Measurements from ENCODE around the gene UBE2S.
A peak's percentile ranks its signal among the peaks of the same experiment; 100 is the strongest.
"Not testable (repeated sequence)": the region's sequence is repeated elsewhere in the genome, so short reads cannot be mapped to it uniquely, and the experiment has no call there.

Gene UBE2S

GRCh38 chr19:55407550-55407799, at the start of gene UBE2S:
Gene UBE2S, minus strand, starts transcription at chr19:55407788. Its CDS starts 199 bp downstream, at chr19:55407589.
- DNase-seq (ENCODE audit: low spot score), result not testable (repeated sequence)

DNA sequence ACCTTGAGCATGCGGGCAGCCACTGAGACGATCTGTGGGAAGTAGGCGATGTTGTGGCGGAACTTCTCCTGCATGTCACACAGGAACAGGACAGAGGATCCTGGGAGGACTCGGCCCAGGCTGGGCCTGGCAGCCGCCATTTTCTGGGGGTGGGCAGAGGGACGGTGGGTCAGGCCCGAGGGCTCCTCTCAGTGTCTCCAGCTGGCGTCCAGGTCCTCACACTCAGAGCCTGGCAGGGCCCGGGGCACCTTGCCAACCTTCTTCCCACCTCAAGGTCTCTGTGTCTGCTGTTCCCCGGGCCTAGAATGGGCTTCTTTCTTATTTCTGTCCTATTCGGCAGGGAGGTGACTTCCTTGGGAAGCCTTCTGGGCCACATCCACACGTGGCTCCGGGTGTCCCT, 48.8 kb upstream of the UBE2S start:
- no peak for DNase-seq (ENCODE audit: low spot score)

- no peak for DNase-seq (ENCODE audit: low spot score)
Observed at GRCh38 chr19:55455576-55456235, 48.1 kb upstream of the UBE2S start.

- DNase-seq (ENCODE audit: low spot score), result no peak
Observed at GRCh38 chr19:55454787-55455243, 47.2 kb upstream of the UBE2S start.

DNA sequence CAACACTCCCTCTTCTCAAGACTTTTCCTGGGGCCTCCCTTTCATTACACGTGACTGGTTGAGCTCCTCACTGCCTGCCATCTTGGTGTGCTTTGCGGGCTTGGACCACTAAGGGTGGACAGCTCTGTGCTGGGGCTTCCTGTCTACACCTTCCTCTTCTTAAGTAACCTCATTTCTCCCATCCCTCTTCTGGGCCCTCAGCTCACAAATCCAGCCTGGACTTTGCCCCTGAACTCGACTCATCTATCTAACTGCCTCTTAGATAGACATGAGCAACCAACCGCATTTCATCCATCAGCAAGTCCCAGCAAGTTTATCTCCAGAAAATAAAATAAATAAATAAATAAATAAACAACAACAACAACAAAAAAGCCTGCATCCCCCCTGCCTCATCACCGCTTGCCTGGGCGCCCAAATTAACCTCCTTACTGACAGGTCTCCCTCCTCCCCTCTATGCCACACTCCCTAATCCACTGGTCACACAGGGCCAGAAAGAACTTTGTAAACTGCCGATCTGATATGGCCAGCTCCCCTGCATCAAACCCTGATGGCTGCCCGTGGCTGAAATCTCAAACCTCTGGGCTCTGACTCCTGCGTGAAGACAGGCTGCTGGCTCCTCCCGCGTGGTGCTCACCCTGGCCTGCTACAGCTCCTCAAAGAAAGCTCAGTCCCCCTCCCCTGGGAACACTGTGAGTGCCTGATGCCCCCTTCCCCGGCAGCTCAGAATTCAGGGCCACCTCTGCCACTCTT, 46.1 kb upstream of the UBE2S start:
- no peak for DNase-seq (ENCODE audit: low spot score)

DNA sequence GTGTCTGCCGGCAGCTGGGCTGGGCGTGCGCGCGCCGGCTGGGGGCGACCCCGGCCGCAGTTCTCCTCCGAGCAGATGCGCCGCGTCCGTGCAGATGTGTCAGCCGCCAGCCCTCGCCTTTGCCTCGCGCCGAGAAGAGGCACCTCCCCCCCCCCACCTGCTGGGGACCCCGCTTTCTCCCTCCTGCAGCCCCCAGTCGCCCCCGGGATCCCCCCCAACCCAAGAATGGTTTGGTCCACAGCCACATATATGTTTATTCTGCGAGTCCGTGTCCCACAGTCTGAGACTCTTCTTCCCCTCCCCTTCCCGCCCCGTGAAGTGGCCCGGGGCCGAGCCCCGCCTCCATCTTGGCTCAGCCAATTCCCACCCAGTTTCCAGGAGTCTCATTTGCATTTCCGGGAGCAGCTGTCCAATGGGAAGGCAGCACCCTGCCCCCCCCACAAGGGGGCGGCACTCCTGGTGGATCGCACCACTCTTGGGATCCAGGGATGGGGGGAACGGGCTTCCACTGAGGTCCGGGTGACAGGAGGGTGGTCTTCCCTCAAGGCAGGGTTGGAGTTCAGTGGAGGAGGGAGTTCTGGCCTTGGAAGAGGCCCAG, 45.3 kb upstream of the UBE2S start:
- DNase-seq (ENCODE audit: low spot score), result no peak

GRCh38 chr19:55451965-55452748, 44.6 kb upstream of the UBE2S start:
- DNase-seq (ENCODE audit: low spot score), result no peak

DNA sequence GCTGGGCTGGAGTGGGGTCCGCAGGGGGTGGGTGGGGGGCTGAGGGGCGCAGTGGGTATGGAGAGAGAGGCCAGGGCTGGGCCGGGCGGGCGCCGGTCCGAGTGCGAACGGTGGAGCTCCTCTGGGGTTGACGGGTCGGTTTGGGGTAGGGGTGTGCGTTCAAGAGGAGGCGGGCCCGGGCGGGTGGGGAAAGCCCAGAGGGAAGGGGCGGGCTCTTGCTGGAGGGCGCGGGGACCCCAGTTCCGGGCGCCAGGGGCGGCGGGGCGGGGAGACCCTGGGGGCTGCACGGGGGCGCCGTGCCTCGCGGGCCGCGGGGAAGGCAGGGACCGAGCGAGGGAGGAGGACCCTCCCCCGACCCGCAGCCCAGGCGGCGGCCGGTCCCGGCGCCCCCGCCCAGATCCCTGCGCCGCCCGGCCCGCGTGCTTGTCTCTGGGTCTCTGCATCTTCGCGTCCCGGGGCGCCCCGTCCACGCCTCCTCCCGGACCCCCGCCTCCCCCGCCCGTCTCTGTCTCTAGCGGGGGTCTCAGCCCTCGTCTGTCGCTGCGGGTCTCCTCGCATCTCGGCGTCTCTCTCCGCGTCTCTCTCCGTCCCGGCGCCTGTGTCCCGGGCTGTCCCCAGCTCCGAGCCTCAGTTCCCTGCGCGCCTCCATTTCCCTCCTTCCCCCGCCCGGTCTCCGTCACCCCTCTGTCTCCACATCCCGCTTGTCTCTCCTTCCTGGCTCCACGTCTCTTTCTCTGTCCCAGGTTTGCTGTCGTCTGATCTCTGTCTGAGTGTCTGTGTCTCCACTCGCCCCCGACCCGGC, 43.8 kb upstream of the UBE2S start:
- no peak for DNase-seq (ENCODE audit: low spot score)

GRCh38 chr19:55449469-55449868, 41.9 kb upstream of the UBE2S start:
- DNase-seq (ENCODE audit: low spot score), result no peak

DNA sequence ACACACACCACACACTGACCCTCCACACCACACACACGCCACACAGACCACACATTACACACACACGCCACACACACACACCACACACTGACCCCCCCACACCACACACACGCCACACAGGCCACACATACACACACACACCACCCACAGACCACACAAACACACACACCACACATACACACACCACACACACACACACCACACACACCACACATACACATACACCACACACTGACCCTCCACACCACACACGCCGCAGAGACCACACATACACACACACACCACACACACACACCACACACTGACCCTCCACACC, 40.5 kb upstream of the UBE2S start:
- DNase-seq (ENCODE audit: low spot score), result not testable (repeated sequence)

GRCh38 chr19:55447421-55448174, 40.0 kb upstream of the UBE2S start:
- peak; percentile 25 for DNase-seq (ENCODE audit: low spot score)

- no peak for DNase-seq (ENCODE audit: low spot score)
Observed at GRCh38 chr19:55446060-55446459, 38.5 kb upstream of the UBE2S start.

GRCh38 chr19:55444646-55445045, 37.1 kb upstream of the UBE2S start:
- no peak for DNase-seq (ENCODE audit: low spot score)

GRCh38 chr19:55443824-55444480, 36.4 kb upstream of the UBE2S start:
- DNase-seq (ENCODE audit: low spot score), result no peak

DNA sequence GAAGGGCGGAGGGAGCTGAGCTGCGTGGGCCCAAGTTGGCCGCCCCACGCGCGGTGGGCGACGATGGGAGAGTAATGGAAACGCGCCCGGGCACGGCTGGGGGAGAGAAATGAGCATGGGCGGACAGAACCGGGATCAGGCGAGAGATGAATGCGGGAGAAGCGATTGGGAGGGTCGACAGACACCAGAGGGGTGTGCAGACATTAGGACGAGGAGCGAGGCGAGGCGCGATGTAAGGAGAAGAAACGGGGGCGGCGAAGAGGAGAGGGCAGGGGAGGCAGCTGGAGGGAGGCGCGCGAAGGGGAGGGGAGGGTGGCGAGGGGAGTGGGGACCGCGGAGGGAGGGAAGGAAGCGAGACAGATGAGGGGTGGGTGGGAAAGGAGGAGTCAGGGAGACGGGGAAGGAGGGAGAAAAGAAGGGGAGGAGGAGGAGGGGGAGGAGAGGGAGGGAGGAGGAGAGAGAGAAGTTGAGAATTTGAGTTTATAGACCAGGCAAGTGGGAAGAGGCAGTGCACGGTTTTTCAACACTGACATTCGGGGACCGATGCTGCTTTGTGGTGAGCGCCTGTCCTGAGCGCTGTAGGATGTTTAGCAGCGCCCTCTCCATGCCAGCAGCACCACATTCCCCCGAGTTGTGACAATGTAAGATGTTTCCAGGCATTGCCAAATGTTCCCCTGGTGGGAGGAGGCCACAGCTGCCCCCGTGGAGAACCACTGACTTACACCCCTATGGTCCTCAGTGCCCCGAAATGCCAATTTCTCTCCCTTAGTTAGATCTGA, 35.6 kb upstream of the UBE2S start, which contains the start of gene SHISA7:
Gene SHISA7 (minus strand): TSS at position 256 of the 779 bp plus-strand sequence. CDS start 437 bp downstream, outside the sequence.
- no peak for DNase-seq (ENCODE audit: low spot score)

GRCh38 chr19:55442372-55442961, 34.9 kb upstream of the UBE2S start:
- no peak for DNase-seq (ENCODE audit: low spot score)

GRCh38 chr19:55441692-55442321, 34.2 kb upstream of the UBE2S start:
- DNase-seq (ENCODE audit: low spot score), result no peak

DNA sequence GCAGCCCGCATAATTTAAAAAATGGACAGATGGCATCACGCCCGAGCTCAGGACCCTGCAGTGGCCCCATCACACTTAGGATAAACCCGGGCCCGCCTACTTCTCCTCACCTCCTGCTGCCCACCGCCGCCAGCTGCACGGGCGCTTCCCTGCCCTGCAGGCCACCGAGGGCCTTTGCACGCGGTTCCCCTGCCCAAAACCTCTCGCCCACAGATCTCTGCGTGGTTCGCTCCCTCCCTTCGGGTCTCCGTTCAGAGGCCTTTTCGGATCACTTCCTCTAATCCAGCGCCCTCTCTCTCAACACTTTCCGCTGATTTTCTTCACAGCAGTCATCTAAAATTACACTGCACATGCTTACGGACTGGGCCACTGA, 33.7 kb upstream of the UBE2S start:
- DNase-seq (ENCODE audit: low spot score), result no peak
